ENCODE results near the gene IL15. TPM values are rescaled to one million over a fixed set of nuclear protein-coding genes. Genes with fewer than 3 reads are reported as not detected.

Gene IL15
- total RNA-seq, 1 experiment from 2014 or later, result 0.51 TPM

- H3K4me1 Mint-ChIP-seq (ENCODE audit: insufficient read depth, unreplicated experiment), result peaks cover 12% of the 10 kb centered on the region
- no peak for TF ChIP-seq CTCF (IDR thresholded peaks at IDR 0.05; ENCODE audit: unreplicated experiment)
- no peaks in the 10 kb centered on the region for H3K36me3 Mint-ChIP-seq (ENCODE audit: insufficient read depth, unreplicated experiment)
- ChIA-PET CTCF (interaction anchor here (0.6 to 2.5 kb wide), 5 partner anchors 8 to 458 kb away, joined by 3 to 8 read pairs (median 3); no protein-coding TSS in a partner anchor), POLR2A (interaction anchor here (0.5 to 1.4 kb wide), 13 partner anchors 7 to 713 kb away, joined by 3 to 6 read pairs (median 3); no protein-coding TSS in a partner anchor)
- no peaks in the 10 kb centered on the region for H3K27me3 Mint-ChIP-seq (ENCODE audit: insufficient read depth, unreplicated experiment)
- intact Hi-C loops (cut with micrococcal nuclease), result loop anchor here (5.0 to 10.0 kb wide), 2 partner anchors 75 to 208 kb away; no protein-coding TSS in a partner anchor
- BruUV-seq (replicated peaks), result TSS peak; percentile 26
- DNase-seq (ENCODE audit: unreplicated experiment), result peak; percentile 67
- H3K27ac Mint-ChIP-seq (ENCODE audit: low read depth, unreplicated experiment), result peak overlapping the region; percentile 63
- H3K9me3 Mint-ChIP-seq (ENCODE audit: unreplicated experiment), result no peaks in the 10 kb centered on the region
- peak overlapping the region; percentile 77 for H3K4me3 Mint-ChIP-seq (ENCODE audit: unreplicated experiment)
Observed at GRCh38 chr4:141636771-141637460, 533 bp downstream of the IL15 start.

GRCh38 chr4:141637565-141637964 lies 1.2 kb downstream of the IL15 start:
- H3K36me3 Mint-ChIP-seq (ENCODE audit: insufficient read depth, unreplicated experiment), result no peaks in the 10 kb centered on the region
- ChIA-PET CTCF (interaction anchor here (0.6 to 2.5 kb wide), 4 partner anchors 10 to 1025 kb away, joined by 3 to 8 read pairs (median 3); no protein-coding TSS in a partner anchor), POLR2A (interaction anchor here (0.8 to 1.4 kb wide), 5 partner anchors 9 to 211 kb away, joined by 4 to 5 read pairs (median 4); no protein-coding TSS in a partner anchor)
- peaks cover 19% of the 10 kb centered on the region for H3K4me1 Mint-ChIP-seq (ENCODE audit: insufficient read depth, unreplicated experiment)
- intact Hi-C loops (cut with micrococcal nuclease), result loop anchor here (5.0 to 10.0 kb wide), 2 partner anchors 75 to 207 kb away; no protein-coding TSS in a partner anchor
- TF ChIP-seq CTCF (IDR thresholded peaks at IDR 0.05; ENCODE audit: unreplicated experiment), result no peak
- H3K9me3 Mint-ChIP-seq (ENCODE audit: unreplicated experiment), result no peaks in the 10 kb centered on the region
- no peaks in the 10 kb centered on the region for H3K27me3 Mint-ChIP-seq (ENCODE audit: insufficient read depth, unreplicated experiment)
- no peak for DNase-seq (ENCODE audit: unreplicated experiment)
- BruUV-seq (replicated peaks), result no TSS peak
- H3K27ac Mint-ChIP-seq (ENCODE audit: low read depth, unreplicated experiment), result no peak overlapping the region
- H3K4me3 Mint-ChIP-seq (ENCODE audit: unreplicated experiment), result peak overlapping the region; percentile 77

- DNase-seq (ENCODE audit: unreplicated experiment), result peak; percentile 18
- H3K27ac Mint-ChIP-seq (ENCODE audit: low read depth, unreplicated experiment), result no peak overlapping the region
- peaks cover 25% of the 10 kb centered on the region for H3K4me1 Mint-ChIP-seq (ENCODE audit: insufficient read depth, unreplicated experiment)
- POLR2A ChIA-PET, result interaction anchor here (0.5 to 1.4 kb wide), 4 partner anchors 9 to 531 kb away, joined by 4 to 5 read pairs (median 4); no protein-coding TSS in a partner anchor
- H3K4me3 Mint-ChIP-seq (ENCODE audit: unreplicated experiment), result no peak overlapping the region
- no peaks in the 10 kb centered on the region for H3K36me3 Mint-ChIP-seq (ENCODE audit: insufficient read depth, unreplicated experiment)
- no peaks in the 10 kb centered on the region for H3K9me3 Mint-ChIP-seq (ENCODE audit: unreplicated experiment)
- no peaks in the 10 kb centered on the region for H3K27me3 Mint-ChIP-seq (ENCODE audit: insufficient read depth, unreplicated experiment)
- CTCF ChIA-PET, result interaction anchor here (0.6 to 2.5 kb wide), 3 partner anchors 9 to 262 kb away, joined by 3 to 8 read pairs (median 3); no protein-coding TSS in a partner anchor
- BruUV-seq (replicated peaks), result no TSS peak
- TF ChIP-seq CTCF (IDR thresholded peaks at IDR 0.05; ENCODE audit: unreplicated experiment), result no peak
- intact Hi-C loops (cut with micrococcal nuclease), result loop anchor here (5.0 to 10.0 kb wide), 2 partner anchors 74 to 207 kb away; no protein-coding TSS in a partner anchor
Observed at GRCh38 chr4:141638230-141638629, 1.8 kb downstream of the IL15 start.

- Mint-ChIP-seq H3K27ac (ENCODE audit: low read depth, unreplicated experiment) (no peak overlapping the region), H3K9me3 (ENCODE audit: unreplicated experiment) (no peaks in the 10 kb centered on the region), H3K27me3 (ENCODE audit: insufficient read depth, unreplicated experiment) (no peaks in the 10 kb centered on the region), H3K36me3 (ENCODE audit: insufficient read depth, unreplicated experiment) (no peaks in the 10 kb centered on the region), H3K4me1 (ENCODE audit: insufficient read depth, unreplicated experiment) (peaks cover 42% of the 10 kb centered on the region), H3K4me3 (ENCODE audit: unreplicated experiment) (no peak overlapping the region)
- intact Hi-C loops (cut with micrococcal nuclease), result no loop called here
- no TSS peak for BruUV-seq (replicated peaks)
- DNase-seq (ENCODE audit: unreplicated experiment), result no peak
- ChIA-PET POLR2A (interaction anchor here (0.7 kb wide), 1 partner anchor 629 kb away, joined by 3 read pairs; no protein-coding TSS in a partner anchor), CTCF (interaction anchor here (0.5 to 1.3 kb wide), 2 partner anchors 13 to 335 kb away, joined by 3 to 5 read pairs; no protein-coding TSS in a partner anchor)
- TF ChIP-seq CTCF (IDR thresholded peaks at IDR 0.05; ENCODE audit: unreplicated experiment), result no peak
Observed at GRCh38 chr4:141640696-141641095, 4.3 kb downstream of the IL15 start.
